ENCODE measurements around the gene NUP214. TPM values are rescaled to one million over a fixed set of nuclear protein-coding genes. Genes with fewer than 3 reads are reported as not detected.

NUP214 gene
- total RNA-seq, 2 experiments from 2014 or later = 19.7 to 69.6 TPM

GRCh38 chr9:131078427-131079366 lies 46.7 kb upstream of the NUP214 start:
- TF ChIP-seq EZH2phosphoT487 (IDR thresholded peaks at IDR 0.05; ENCODE audit: borderline replicate concordance, low read depth, low read length) (no peak), CTCF (conservative IDR thresholded peaks at IDR 0.05; ENCODE audit: low read length) (no peak)
- Histone ChIP-seq H3K36me3 (ENCODE audit: insufficient read depth, low read length) (no peaks in the 10 kb centered on the region), H2AFZ (ENCODE audit: low read length) (no peak overlapping the region), H3K79me2 (ENCODE audit: insufficient read depth, low read depth, low read length) (no peaks in the 10 kb centered on the region), H3K9me3 (ENCODE audit: low read length) (no peaks in the 10 kb centered on the region), H4K20me1 (ENCODE audit: insufficient read depth, low read length) (no peaks in the 10 kb centered on the region), H3K4me2 (ENCODE audit: low read length) (no peak overlapping the region), H3K4me3 (ENCODE audit: low read depth, low read length, poor library complexity, severe bottlenecking) (no peak overlapping the region), H3K4me1 (ENCODE audit: insufficient read depth, low read length, poor library complexity, severe bottlenecking) (no peaks in the 10 kb centered on the region), H3K9me2 (ENCODE audit: insufficient read depth, low read length) (no peaks in the 10 kb centered on the region), H3K27ac (ENCODE audit: low read depth, low read length, poor library complexity, severe bottlenecking) (no peak overlapping the region)
- DNase-seq (ENCODE audit: low spot score) = no peak
- ChIA-PET POLR2A (no interaction called here), CTCF (ENCODE audit: unreplicated experiment) (no interaction called here)
- no TSS peak for BruUV-seq (replicated peaks)
- intact Hi-C loops (cut with micrococcal nuclease; ENCODE audit: unreplicated experiment) = no loop called here

GRCh38 chr9:131080589-131080988 lies 44.8 kb upstream of the NUP214 start:
- no peaks in the 10 kb centered on the region for H4K20me1 ChIP-seq (ENCODE audit: insufficient read depth, low read length)
- TF ChIP-seq CTCF (conservative IDR thresholded peaks at IDR 0.05; ENCODE audit: low read length) (no peak), EZH2phosphoT487 (IDR thresholded peaks at IDR 0.05; ENCODE audit: borderline replicate concordance, low read depth, low read length) (no peak)
- no peaks in the 10 kb centered on the region for H3K9me3 ChIP-seq (ENCODE audit: low read length)
- no peaks in the 10 kb centered on the region for H3K36me3 ChIP-seq (ENCODE audit: insufficient read depth, low read length)
- H3K79me2 ChIP-seq (ENCODE audit: insufficient read depth, low read depth, low read length) = no peaks in the 10 kb centered on the region
- CTCF ChIA-PET (ENCODE audit: unreplicated experiment) = no interaction called here
- no TSS peak for BruUV-seq (replicated peaks)
- H2AFZ ChIP-seq (ENCODE audit: low read length) = no peak overlapping the region
- no peaks in the 10 kb centered on the region for H3K9me2 ChIP-seq (ENCODE audit: insufficient read depth, low read length)
- no peaks in the 10 kb centered on the region for H3K4me1 ChIP-seq (ENCODE audit: insufficient read depth, low read length, poor library complexity, severe bottlenecking)
- no peak overlapping the region for H3K4me2 ChIP-seq (ENCODE audit: low read length)
- intact Hi-C loops (cut with micrococcal nuclease; ENCODE audit: unreplicated experiment) = no loop called here
- no peak overlapping the region for H3K27ac ChIP-seq (ENCODE audit: low read depth, low read length, poor library complexity, severe bottlenecking)
- no peak for DNase-seq (ENCODE audit: low spot score)
- POLR2A ChIA-PET = no interaction called here
- no peak overlapping the region for H3K4me3 ChIP-seq (ENCODE audit: low read depth, low read length, poor library complexity, severe bottlenecking)

GRCh38 chr9:131081868-131082267 lies 43.5 kb upstream of the NUP214 start:
- no peak overlapping the region for H3K4me2 ChIP-seq (ENCODE audit: low read length)
- H3K9me3 ChIP-seq (ENCODE audit: low read length) = no peaks in the 10 kb centered on the region
- no peaks in the 10 kb centered on the region for H3K9me2 ChIP-seq (ENCODE audit: insufficient read depth, low read length)
- H3K4me3 ChIP-seq (ENCODE audit: low read depth, low read length, poor library complexity, severe bottlenecking) = no peak overlapping the region
- BruUV-seq (replicated peaks) = no TSS peak
- H2AFZ ChIP-seq (ENCODE audit: low read length) = no peak overlapping the region
- H3K4me1 ChIP-seq (ENCODE audit: insufficient read depth, low read length, poor library complexity, severe bottlenecking) = no peaks in the 10 kb centered on the region
- H4K20me1 ChIP-seq (ENCODE audit: insufficient read depth, low read length) = no peaks in the 10 kb centered on the region
- H3K36me3 ChIP-seq (ENCODE audit: insufficient read depth, low read length) = no peaks in the 10 kb centered on the region
- no peaks in the 10 kb centered on the region for H3K79me2 ChIP-seq (ENCODE audit: insufficient read depth, low read depth, low read length)
- intact Hi-C loops (cut with micrococcal nuclease; ENCODE audit: unreplicated experiment) = no loop called here
- no peak overlapping the region for H3K27ac ChIP-seq (ENCODE audit: low read depth, low read length, poor library complexity, severe bottlenecking)
- no peak for DNase-seq (ENCODE audit: low spot score)
- CTCF ChIA-PET (ENCODE audit: unreplicated experiment) = no interaction called here
- POLR2A ChIA-PET = no interaction called here
- TF ChIP-seq EZH2phosphoT487 (IDR thresholded peaks at IDR 0.05; ENCODE audit: borderline replicate concordance, low read depth, low read length) (no peak), CTCF (conservative IDR thresholded peaks at IDR 0.05; ENCODE audit: low read length) (no peak)

Measured in OCI-LY7 (cell line).